ENCODE measurements around the gene ASTN2. TPM values are rescaled to one million over a fixed set of nuclear protein-coding genes. Genes with fewer than 3 reads are reported as not detected.

ASTN2 gene
- total RNA-seq, 6 experiments from 2014 or later = 0.91 to 3.1 (median 2.5) TPM

GRCh38 chr9:116499986-116500871 is 914.6 kb downstream of the ASTN2 start:
- intact Hi-C loops (cut with DNase I) = no loop called here
- H3K27me3 ChIP-seq = no peaks in the 10 kb centered on the region
- no peak for DNase-seq
- 83% methylated on average over 5 of the region's 5 CpGs for WGBS (ENCODE audit: insufficient coverage, low coverage, low lambda C conversion rate, missing lambda C conversion rate)
- peaks cover 0 to 3% (median 0%) of the 10 kb centered on the region in 4 donors for H3K4me1 ChIP-seq
- TF ChIP-seq CTCF (IDR thresholded peaks at IDR 0.05) = no peak
- TF ChIP-seq POLR2A (IDR thresholded peaks at IDR 0.05) = no peak
- H3K4me3 ChIP-seq = no peak overlapping the region
- H3K27ac ChIP-seq = no peak overlapping the region
- ATAC-seq = peak in 1 of 4 donors; percentile 21
- H3K9me3 ChIP-seq = no peaks in the 10 kb centered on the region
- H3K36me3 ChIP-seq = no peaks in the 10 kb centered on the region

- DNase-seq (no peak), ATAC-seq (no peak)
- no peak overlapping the region for H3K27ac ChIP-seq
- TF ChIP-seq CTCF (IDR thresholded peaks at IDR 0.05) (no peak), POLR2A (IDR thresholded peaks at IDR 0.05) (no peak)
- no peaks in the 10 kb centered on the region for H3K36me3 ChIP-seq
- no peaks in the 10 kb centered on the region for H3K27me3 ChIP-seq
- no peak overlapping the region for H3K4me3 ChIP-seq
- no peaks in the 10 kb centered on the region for H3K9me3 ChIP-seq
- H3K4me1 ChIP-seq = no peaks in the 10 kb centered on the region
- intact Hi-C loops (cut with DNase I) = no loop called here
Observed at GRCh38 chr9:116499434-116499833, 915.4 kb downstream of the ASTN2 start.

GRCh38 chr9:116497095-116497890 is 917.6 kb downstream of the ASTN2 start:
- WGBS (ENCODE audit: insufficient coverage, low coverage, low lambda C conversion rate, missing lambda C conversion rate) = 90% methylated on average over 4 of the region's 6 CpGs
- TF ChIP-seq CTCF (IDR thresholded peaks at IDR 0.05) (no peak), POLR2A (IDR thresholded peaks at IDR 0.05) (no peak)
- intact Hi-C loops (cut with DNase I) = no loop called here
- Histone ChIP-seq H3K36me3 (no peaks in the 10 kb centered on the region), H3K27ac (no peak overlapping the region), H3K9me3 (no peaks in the 10 kb centered on the region), H3K4me1 (no peaks in the 10 kb centered on the region), H3K4me3 (no peak overlapping the region), H3K27me3 (no peaks in the 10 kb centered on the region)
- ATAC-seq (no peak), DNase-seq (no peak)

GRCh38 chr9:116496167-116496566 is 918.7 kb downstream of the ASTN2 start:
- H3K27ac ChIP-seq = no peak overlapping the region
- intact Hi-C loops (cut with DNase I) = no loop called here
- H3K4me1 ChIP-seq = no peaks in the 10 kb centered on the region
- DNase-seq = no peak
- no peak overlapping the region for H3K4me3 ChIP-seq
- 56% methylated on average over 1 of the region's 1 CpG for WGBS (ENCODE audit: insufficient coverage, low coverage, low lambda C conversion rate, missing lambda C conversion rate)
- H3K27me3 ChIP-seq = no peaks in the 10 kb centered on the region
- no peaks in the 10 kb centered on the region for H3K9me3 ChIP-seq
- TF ChIP-seq CTCF (IDR thresholded peaks at IDR 0.05) = no peak
- TF ChIP-seq POLR2A (IDR thresholded peaks at IDR 0.05) = no peak
- no peaks in the 10 kb centered on the region for H3K36me3 ChIP-seq
- ATAC-seq = no peak

Data from right lobe of liver (tissue), 6 donors.